Spleen (tissue), 7 donors: ENCODE results near the gene HECTD3.

Experiments
- CTCF ChIP-seq, 11 experiments: fragments of 200-600 bp in 7 of 11; fragments of 450-650 bp in 4 of 11; sonication (generic) in 4 of 11; IDR thresholded peaks in 8 of 11; conservative IDR thresholded peaks in 3 of 11; 1 replicate in 7 of 11; 2 replicates in 4 of 11; pipeline versions ENCODE4 v1.4.0 to v1.8.0; 2016 to 2021; ENCODE audit warnings: antibody characterized with exemption in 11 of 11, inconsistent platforms in 4 of 11, mild to moderate bottlenecking in 1 of 11
- POLR2A ChIP-seq, 3 donors: fragments of 450-650 bp; IDR thresholded peaks; one replicate each; pipeline ENCODE4 v1.5.1; 2017; ENCODE audit warnings: antibody characterized with exemption in 3 of 3, mild to moderate bottlenecking in 1 of 3
- donor health status: DM: no; HTN: no; CAD: no; lungs with moderate emphysema.
- donor health status: DM: no; HTN: no; CAD: no.
- donor health status: DM: no; HTN: no; CAD: no.

GRCh38 chr1:45043094-45043493, 32.0 kb upstream of the HECTD3 start:
- TF ChIP-seq POLR2A (IDR thresholded peaks at IDR 0.05) (no peak), CTCF (IDR thresholded peaks at IDR 0.05 in 8 of 11, conservative IDR thresholded peaks at IDR 0.05 in 3 of 11) (no peak)
